Activated CD4-positive, alpha-beta T cell treated with anti-CD3 and anti-CD28 coated beads, Interleukin-2, Interleukin-6, amounts not matched to agents 100 ng/mL and 50 ng/mL, durations not matched to agents 16 hours and 8 hours (primary cell): ENCODE measurements around the gene LITAF.
A peak's percentile ranks its signal among the peaks of the same experiment; 100 is the strongest.

ENCODE experiments used
- DNase-seq: peaks from one replicate; pipeline ENCODE4 v3.0.0-alpha.2; 2020

LITAF gene

DNA sequence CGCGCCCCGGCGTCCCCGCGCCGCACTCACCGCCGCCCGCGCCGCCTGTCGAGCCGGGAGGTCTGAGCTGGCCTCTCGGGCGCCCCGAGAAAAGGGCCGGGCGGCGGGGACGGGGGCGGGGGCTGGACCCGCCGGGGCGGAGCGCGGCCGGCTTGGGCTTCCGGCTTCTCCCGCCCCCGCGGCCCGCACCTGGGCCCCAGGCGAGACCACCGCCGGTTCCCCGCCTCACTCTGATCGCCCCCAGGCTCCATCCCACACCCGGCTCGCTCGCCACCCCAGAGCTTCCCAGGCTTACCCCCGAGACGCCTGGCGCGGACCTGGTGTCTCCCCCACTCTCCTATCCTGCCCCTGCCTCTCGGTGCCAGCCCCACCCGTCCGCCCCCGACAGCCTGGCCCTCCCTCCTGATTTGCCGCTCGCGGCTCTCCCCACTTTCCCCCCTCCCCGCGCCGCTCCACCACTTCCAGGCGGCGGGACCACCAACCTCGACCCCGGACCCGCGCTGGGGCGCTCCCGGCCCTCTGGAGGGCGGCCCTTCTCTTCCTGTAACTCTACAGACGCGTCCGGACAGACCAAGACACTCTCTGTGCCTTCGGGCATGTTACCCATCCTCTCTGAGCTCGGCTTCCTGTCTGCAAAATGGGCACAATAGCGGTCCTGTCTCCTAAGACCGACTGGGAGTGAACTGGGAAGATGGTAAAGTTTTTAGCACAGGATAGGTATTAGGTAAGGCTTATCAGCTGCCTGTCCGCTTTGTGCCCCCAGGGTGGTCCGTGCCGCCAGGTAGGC lies at the start of gene LITAF:
LITAF (minus strand) TSS at position 64 of the 787 bp plus-strand sequence. CDS start 30,189 bp downstream, outside the sequence.
- DNase-seq: peak; percentile 63

DNA sequence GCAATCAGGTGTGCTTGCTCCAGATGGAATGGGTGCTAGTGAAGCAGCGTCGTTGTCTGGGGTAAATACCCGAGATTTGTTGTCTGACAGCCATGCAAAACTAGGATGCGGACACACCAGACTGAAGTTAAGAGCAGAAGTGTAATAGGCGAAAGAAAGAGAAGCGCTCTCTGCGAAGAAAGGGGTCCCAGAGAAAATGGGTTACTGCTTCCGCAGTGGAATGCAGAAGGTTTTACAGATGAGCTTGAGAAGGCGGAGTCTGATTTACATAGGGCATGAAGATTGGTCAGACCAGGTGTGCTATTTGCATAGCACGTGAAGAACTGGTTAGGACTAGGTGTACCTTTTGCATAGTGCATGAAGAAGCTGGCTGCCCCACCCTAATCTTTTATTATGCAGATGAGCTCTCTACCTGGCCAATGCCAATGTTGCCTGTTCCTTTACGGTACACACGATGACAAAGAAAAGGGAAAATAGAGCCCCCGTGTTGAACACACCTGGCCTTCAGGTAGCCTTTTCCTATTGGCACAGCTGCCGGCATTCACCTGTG lies 49.5 kb upstream of the LITAF start:
- DNase-seq: no peak

DNA sequence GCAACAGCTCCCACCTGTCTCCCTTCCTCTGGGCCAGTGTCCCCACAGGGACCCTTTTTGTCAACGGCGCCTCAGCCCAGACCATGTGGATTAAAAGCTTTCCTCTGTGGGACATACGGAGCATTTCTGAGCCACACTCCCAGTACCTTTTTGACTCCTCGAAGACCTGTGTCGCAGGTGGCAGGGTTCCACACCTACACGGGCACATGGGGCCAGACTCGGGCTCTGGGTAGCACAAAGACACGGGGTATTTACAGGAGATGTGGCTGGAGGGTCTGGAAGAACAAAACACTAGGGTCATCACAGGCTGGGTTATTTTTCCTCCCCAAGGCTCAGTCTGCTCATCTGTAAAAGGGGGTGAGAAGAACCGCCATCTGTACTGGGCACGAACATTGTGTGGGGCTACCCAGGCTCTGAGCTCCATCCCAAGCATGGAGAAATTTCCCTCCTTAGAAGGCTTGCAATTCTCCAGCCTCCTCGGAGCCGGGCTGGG lies 49.0 kb upstream of the LITAF start:
- DNase-seq: no peak

DNA sequence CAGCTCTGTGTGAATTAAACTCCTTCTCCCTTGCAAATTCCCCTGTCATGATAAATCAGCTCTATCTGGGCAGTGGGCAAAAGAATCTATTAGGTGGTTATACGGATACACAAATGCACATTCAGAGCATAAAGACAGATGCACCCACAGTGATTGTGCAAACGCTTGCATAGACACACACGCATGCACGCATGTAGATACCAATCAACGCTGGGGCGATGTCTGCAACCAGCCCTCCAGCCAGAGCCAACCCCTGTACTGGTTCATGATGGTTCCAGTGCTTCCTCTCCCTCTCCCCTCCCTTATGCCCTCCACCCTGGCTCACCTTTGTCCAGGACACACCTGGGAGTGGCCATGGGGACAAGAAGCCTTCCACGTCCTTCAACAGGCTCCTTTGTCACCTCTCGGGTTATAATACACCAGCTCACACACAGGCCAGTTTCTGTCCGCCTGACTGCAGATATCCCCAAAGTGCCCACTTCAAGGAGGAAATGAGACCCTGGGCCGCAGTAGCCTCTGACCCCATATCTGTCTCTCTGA lies 48.5 kb upstream of the LITAF start:
- no peak for DNase-seq

DNA sequence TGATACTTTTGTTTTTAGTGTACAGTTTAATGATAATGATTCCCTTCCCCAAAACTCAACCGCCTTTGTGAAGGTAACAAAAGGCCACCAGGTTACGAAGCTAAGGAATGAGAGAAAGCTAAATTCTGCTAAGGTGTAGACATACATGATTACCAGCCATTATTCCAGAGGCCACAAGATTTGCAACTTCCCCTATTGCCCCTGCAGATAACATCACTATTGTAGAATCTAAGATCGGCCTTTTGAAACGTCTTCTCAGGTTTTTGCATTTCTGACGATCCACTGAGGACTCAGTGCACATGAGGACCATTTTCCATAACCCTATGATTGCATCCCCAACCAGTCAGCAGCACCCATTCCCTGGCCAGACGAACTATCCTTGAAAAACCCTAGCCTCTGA lies 47.6 kb upstream of the LITAF start:
- DNase-seq: no peak

DNA sequence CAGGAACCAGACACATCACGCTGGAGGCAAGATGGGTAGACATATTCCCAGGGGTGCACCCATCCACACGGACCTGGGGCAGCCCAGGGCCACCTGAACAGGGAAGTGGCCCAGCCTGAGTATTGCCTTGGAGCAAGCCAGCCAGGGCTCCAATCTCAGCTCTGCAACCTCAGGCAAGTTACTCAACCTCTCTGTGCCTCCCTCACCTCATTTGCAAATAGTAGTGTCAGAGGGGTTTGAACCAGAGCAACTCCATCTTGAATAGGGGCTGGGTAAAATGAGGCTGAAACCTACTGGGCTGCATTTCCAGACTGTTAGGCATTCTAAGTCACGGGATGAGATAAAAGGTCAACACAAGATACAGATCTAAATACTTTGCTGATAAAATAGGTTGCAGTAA lies 46.4 kb upstream of the LITAF start:
- no peak for DNase-seq

DNA sequence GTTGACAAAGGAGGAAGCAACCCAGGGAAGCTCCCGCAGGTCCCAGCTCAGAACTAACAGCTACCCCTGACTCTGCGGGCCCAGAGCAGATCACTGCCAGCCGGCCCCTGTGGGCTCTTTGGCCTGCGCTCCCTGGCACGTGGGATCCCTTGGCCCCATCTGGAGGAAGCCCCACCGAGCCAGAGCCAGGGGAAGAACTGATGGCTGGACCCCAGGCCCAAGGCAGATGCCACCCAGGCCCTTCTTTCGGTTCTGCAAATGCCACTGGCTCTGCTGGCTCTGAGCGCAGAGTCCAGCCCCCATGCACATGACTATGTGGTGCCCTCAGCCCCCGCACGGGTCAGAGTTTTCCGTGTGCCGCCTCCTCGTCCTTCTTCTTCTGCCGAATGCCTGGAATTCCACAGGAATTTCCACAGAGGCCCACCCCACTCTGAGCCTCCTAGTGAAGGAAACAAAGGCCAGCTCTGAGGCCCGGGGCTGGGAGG lies 45.8 kb upstream of the LITAF start:
- no peak for DNase-seq

DNA sequence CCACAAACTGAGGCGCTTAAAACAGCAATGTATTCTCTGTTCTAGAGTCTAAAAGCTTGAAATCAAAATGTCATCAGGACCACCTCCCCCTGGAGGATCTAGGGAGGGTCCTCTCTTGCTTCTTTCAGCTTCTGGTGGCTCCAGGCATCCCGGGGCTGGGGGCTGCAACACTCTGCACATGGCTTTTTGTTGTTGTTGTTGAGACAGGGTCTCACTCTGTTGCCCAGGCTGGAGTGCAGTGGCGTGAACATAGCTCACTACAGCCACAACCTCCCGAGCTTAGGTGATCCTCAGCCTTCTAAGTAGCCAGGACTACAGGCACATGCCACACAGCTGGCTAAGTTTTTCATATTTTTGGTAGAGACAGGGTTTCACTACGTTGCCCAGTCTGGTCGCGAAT lies 44.5 kb upstream of the LITAF start:
- DNase-seq: no peak

DNA sequence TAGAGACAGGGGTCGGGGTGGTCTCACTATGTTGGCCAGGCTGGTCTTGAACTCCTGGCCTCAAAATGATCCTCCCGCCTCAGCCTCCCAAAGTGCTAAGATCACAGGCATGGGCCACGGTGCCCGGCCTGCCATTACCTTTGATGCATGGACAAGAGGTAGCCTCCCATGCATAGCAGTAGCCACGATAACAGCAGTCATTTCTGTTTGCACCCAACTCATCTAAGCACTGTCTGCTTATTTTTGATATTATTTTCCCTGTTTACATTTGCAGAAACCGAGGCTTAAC lies 44.0 kb upstream of the LITAF start:
- DNase-seq: no peak

DNA sequence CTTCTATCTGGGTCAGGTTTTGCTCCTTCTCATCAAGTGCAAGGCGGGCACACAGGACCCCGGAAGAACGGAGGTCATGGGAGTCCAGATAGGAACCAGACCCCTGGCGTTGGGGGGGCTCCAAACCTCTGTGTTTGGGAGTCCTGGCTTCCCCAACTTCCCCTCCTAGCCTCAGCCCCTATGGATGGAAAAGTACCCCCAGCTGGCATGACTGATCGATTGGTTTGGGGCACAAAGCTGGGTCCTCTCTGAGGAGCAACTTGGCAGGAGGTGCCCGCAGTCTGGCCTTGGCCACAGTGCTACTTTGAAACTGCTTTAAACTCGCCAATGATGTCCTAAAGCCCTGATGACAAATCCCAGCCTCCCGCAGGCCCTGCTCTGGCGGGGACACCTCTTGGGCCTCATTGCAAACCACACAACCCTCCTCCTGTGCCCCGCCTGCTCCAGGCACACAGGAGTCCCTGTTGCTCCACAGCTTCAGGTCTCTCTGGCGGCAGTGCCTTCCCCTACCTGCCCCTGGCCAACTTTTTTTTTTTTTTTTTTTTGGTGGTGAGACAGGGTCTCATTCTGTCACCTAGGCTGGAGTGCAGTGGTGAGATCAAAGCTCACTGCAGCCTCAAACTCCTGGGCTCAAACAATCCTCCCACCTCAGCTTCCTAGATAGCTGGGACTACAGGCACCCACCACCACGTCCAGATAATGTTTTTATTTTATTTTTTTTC lies 43.5 kb upstream of the LITAF start:
- DNase-seq: no peak

DNA sequence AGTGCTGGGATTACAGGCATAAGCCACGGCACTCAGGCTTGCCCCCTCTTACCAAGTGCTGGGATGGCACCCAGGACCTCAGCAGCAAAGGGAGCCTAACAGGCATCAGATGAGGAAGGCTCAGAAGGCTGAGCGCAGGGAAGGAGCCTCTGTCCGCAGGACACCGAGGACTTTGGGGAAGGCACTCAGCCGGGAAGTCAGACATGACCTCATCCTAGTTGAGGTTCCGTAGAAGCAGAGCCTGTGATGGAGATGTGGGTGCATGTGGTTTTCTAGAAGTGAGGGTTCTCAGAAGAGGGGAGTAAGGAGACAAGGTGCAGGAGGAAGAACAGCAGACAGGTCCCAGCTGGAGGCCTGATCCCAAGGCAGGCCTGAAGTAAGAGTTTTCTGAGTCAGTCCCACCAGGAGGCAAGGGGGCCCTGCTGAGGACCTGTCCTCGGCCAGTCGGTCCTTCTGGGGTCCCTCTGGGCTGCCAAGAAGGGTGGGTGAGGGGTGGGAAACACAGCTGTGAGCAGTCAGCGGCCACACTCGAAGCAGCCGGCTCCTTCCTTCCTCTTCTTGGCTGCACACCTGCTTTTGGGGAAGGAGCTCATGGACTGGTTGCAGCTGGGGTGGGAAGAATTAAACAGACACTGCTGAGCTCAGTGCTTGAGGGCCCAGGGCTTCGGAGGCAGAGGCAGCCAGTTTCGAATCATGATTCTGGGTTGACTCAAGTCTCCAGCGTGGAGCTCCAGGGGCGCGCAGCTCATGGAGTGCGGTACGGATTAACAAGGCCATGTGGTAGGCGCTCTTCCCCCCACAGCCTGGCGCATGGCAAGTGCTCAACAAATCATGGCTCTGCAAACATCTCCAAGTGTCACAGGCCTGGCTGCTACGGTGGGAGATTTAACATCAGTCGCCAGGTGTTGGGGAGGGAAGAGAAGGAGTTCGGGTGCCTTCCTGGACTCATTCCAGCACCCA lies 42.6 kb upstream of the LITAF start:
- no peak for DNase-seq

DNA sequence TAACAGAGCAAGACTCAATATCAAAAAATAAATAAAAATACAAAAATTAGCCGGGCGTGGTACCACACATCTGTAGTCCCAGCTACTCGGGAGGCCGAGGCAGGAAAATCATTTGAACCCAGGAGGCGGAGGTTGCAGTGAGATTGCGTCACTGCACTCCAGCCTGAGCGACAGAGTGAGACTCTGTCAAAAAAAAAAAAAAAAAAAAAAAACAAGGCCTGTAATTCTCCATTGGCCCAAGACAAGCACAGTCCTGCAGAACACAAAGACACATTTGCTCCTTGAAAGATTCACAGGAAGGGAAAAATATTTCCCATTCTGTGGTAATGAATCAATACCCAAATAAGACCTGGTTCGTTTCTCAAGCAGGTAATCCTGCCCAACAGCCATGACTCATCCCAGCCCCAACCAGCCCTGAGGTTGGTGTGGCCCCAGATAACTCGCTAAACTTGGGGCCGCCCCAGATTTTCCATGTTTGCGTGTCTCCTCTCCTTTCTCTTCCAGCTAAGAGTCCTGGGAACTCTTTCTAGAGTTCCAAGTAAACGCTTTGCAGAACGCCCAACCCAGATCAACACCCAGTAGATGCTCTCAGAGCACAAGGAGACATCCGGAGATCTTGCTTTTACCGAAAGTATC lies 41.2 kb upstream of the LITAF start:
- DNase-seq: no peak

DNA sequence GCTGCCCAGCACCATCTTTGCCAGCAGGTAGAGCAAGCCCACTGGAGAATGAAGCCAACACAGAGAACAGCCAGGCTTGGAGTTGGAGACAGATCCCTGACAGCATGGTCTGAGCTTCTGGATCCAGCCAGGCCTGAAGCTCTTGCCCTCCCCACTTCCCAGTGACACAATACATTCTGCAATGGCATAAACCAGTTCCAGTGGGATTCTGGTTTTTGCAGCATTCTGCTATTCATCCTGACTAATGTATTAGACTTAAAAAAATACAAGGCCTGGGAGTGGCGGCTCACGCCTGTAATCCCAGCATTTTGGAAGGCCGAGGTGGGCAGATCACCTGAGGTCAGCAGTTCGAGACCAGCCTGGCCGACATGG lies 40.6 kb upstream of the LITAF start:
- DNase-seq: no peak

DNA sequence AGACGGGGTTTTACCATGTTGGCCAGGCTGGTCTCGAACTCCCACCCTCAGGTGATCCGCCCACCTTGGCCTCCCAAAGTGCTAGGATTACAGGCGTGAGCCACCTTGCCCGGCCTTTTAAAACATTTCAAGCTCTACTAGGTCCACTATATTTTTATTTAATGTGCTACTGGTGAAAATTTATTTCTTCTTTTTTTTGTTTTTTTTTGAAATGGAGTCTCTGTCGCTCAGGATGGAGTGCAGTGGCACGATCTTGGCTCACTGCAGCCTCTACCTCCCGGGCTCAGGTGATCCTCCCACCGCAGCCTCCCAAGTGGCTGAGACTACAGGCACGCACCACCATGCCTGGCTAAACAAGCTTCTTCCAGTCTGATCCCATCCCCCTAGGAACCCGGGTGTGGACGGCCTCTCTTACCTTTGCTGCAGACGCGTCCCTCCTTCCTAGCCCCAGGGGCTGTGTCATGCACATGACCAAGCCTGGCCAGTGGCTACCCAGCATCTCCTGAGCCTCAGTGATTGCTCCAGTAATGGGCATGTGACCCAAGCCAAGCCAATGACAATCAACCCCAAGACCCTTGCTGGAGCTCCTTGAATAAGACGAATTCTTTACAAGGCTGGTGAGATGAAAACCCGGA lies 40.1 kb upstream of the LITAF start:
- DNase-seq: no peak

DNA sequence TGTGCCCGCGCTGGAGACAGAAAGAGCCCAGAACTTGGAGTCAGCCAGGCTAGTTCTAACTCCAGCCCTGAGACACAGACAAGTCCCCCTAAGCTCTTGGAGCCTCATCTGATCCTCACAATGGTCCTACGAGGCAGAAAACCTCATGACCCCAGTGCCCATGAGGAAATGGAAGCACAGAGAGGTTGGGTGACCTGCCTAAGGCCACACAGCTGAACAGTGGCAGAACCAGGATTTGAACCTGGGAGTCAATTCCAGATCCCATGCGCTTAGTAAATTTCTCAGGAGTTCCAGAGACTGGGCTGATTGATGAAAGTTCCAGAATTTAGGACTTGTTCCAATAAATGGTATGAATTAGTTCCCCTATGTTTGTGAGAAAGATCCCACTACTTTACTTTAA lies 39.0 kb upstream of the LITAF start:
- DNase-seq: no peak

DNA sequence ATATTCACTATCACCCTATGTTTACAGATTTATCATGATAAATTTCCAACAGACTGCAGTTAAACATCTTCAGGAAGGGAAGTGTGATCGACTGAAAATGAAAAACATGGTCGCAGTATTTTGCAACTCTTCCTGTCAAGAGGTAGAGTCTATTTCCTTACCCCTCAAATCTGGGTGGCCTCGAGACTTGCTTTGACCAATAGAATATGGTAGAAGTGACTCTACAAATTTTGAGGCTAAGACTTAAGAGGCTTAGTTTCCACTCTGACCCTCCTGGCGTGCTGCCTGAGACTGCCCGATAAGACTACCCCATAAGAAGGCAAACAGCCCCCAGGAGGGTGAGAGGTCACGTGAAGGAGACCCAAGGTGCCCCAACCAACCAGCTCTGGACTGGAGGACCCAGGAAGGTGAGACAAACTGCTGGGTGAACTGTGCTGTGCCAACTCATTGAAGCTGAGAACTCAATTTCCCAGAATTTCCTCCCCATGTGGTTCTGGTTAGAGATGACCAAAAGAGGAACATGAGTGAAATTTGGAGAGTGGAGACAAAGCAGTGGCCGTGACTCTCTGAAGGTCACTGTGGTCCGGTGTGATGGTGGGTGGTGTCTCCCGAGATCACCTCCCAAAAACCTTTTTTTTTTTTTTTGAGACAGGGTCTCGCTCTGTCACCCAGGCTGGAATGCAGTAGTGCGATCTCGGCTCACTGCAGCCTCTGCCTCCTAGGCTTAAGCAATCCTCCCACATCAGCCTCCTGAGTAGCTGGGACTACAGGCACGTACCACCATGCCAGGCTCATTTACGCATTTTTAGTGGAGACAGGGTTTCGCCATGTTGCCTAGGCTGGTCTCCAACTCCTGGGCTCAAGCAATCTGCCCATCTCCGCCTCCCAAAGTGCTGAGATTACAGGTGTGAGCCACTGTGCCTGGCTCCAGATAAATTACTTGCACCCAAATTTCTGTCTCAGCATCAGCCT lies 38.2 kb upstream of the LITAF start:
- no peak for DNase-seq

DNA sequence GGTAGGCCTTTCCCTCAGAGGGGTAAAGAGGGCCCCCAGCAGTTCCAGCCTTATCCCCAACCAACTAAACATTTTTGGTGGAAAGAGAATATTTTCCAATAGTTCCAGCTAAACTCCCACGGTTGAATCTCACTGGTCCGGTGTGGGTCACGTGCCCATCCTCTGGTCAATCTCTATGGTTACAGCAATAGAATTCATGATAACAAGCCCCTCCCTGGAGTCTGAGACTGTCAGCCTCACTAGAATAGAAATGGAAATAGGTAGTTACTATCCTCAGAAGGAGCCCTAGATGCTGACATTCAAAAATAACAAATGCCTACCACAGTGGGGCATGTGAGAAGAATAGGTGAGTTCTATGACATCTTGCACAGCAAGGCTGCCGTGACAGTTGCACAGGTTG lies 37.5 kb upstream of the LITAF start:
- DNase-seq: no peak

DNA sequence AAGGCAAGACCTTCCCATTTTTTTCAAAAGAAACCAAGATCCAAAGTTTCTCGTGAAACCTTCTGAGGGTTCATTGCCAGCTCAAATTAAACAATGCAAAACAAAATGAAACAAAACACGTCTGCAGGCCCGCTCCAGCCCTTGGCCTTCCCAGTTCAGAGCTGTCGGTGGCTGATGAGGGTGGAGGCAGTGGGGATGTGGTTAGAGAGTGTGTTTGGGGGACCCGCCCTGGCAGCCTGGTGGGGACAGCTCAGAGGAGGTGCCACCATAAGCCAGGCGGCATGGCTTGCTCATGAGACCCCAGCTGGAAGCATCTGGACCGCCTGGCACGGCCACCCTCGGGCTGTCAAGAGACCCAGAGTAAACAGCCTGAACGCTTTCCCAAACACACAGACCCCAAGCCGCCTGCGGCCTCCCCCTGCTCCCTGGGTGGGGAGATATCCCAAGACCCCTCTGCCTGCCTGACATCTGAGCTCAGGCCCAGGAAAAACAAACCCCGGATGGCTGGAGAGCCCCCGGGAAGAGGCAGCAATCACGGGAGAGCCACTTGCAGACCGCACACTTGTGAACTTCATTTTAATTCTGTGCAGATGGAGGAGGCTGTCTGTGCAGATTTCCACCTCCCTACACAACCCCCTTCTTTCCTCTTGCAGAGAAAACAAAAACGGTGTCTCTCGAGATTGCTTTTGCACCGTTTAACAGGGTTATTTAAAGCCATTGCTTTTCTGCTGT lies 35.4 kb upstream of the LITAF start:
- peak; percentile 51 for DNase-seq

DNA sequence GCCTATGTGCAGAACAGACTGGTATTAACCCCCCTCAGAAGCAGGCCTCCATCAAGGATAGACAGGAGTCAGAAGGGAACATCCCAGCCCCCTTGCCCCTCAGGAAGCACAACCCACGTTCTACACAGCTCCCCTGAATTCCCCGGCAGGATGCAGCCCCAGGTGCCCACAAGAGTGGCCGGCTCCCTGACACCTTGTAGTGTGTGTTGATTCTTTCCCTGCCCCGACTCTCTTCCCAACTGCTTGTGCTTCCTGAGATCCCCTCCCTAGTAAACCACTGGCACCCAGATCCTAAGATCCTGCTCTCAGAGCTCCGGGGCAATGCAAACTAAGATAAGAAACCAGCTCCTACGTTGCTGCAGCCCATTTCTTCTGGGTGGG lies 34.8 kb upstream of the LITAF start:
- DNase-seq: no peak
